Measurements from ENCODE around the gene ZNF396.
A peak's percentile ranks its signal among the peaks of the same experiment; 100 is the strongest.

ZNF396 gene

DNA sequence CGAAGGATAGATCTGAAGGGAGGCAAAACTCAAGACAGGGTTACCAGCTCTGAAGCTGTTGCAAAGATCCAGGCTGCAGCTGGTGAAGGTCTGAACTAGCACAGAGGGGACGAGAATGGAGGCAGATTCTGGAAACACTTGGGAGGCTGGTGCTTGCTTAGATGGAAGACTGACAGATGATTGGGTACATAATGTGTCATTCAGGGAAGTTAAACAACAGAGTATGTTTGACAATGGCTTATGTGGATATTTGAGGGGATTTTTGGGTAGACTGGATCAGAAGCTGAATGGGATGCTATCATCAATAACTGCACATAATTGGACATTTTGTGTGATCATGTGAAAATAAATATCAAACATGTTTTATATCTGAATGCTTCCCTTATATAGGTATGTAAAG lies 2.3 kb upstream of the ZNF396 start:
- DNase-seq: no peak

DNA sequence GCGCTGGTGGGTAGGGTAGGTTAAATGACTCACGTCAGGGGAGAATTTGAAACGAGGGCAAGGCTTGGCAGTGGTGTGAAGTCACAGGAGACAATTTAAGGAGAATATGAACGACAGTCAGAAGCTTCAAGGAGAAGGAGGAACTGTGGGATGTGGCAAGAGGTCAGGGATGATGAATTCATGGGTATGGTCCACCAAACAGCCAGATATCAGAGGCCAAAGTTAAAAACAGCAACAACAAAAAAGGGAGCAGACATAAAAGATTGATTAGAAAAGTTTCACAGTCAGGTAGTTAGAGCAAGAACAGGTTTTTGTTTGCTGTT lies 1.4 kb upstream of the ZNF396 start:
- no peak for DNase-seq

- no peak for DNase-seq
Observed at GRCh38 chr18:35377875-35378573, 887 bp upstream of the ZNF396 start.

GRCh38 chr18:35376393-35376741 lies 770 bp downstream of the ZNF396 start:
- no peak for DNase-seq

DNA sequence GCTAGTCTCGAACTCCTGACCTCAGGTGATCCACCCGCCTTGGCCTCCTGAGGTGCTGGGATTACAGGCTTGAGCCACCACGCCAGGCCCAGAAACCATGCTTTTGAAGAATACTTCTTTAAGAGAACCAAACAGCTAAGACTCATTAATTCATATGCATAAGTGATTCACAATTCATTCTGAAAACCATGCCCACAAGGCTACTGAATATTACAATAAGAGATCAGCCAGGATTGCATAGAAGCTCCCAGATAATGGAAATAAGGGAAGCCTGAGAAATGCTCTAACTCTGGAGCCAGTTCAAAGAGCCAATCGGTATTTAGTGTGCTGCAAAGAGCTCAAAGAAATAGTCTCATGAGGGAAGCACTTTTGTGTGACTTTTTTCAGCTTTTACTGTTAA lies 2.4 kb downstream of the ZNF396 start:
- DNase-seq: no peak

GRCh38 chr18:35371412-35372195 lies 5.5 kb downstream of the ZNF396 start:
- no peak for DNase-seq

DNA sequence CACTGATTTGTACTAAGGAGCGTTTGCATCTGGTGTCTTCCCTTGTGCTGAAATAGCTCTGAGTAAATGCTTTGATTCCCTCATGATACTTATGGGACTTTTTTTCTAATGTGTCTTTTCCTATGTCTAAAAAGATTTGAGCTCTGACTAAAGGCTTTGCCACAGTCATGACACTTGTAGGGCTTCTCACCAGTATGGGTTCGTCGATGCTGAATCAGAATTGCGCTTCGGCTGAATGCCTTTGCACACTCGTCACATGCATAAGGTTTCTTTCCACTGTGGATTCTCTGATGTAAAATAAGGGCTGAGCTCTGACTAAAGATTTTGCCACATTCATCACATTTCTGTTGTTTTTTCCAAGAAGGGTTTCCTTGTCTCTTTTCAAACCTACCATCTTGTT lies 8.0 kb downstream of the ZNF396 start:
- no peak for DNase-seq

DNA sequence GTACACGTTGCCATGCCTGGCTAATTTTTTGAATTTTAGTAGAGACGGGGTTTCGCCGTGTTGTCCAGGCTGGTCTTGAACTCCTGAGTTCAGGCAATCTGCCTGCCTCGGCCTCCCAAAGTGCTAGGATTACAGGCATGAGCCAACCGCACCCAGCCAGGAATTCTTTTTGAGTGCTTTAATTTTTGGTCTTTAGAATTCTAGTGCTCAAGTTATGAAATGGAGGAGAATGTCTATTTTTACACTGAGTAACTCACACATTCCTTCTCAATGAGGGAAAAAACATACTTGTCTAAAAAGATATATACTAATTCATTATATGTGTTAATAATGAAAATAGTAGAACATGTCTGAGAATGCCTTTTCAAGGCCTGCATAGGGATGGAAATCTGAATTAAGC lies 8.5 kb downstream of the ZNF396 start:
- no peak for DNase-seq

GRCh38 chr18:35362531-35362930 lies 14.6 kb downstream of the ZNF396 start:
- no peak for DNase-seq

DNA sequence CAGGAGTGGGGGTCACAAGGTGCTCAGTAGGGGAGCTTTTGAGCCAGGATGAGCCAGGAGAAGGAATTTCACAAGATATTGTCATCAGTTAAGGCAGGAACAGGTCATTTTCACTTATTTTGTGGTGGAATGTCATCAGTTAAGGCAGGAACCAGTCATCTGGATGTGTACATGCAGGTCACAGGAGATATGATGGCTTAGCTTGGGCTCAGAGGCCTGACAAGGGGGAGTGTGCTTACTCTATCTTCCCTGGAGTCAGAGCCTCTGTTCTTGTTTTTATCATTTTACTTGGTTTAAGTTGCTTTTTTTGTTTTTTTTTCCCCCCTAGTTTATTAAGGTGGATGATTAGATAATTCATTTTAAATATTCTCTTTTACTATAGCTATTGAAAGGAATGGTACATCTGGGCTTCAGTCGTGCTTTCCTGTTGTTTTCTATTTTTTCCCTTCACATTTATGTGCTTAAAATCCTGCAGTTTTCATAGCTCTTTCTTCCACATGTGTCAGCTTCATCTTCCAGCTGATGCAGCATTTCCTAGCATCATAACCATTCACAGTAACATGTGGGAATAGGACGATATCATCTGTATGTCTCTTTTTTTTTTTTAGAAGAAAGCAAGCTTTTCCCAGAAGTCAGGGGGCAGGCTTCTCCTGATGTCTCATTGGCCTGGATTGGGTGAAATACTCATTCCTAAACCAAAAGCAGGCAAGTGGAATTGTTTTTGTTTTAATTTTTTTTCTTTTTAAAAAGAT lies 15.4 kb downstream of the ZNF396 start:
- DNase-seq: no peak

GRCh38 chr18:35355140-35355618 lies 22.0 kb downstream of the ZNF396 start:
- no peak for DNase-seq

- DNase-seq: no peak
Observed at GRCh38 chr18:35352778-35353177, 24.4 kb downstream of the ZNF396 start.

GRCh38 chr18:35352283-35352682 lies 24.9 kb downstream of the ZNF396 start:
- DNase-seq: no peak

GRCh38 chr18:35348001-35348400 lies 29.1 kb downstream of the ZNF396 start:
- DNase-seq: peak; percentile 91

DNA sequence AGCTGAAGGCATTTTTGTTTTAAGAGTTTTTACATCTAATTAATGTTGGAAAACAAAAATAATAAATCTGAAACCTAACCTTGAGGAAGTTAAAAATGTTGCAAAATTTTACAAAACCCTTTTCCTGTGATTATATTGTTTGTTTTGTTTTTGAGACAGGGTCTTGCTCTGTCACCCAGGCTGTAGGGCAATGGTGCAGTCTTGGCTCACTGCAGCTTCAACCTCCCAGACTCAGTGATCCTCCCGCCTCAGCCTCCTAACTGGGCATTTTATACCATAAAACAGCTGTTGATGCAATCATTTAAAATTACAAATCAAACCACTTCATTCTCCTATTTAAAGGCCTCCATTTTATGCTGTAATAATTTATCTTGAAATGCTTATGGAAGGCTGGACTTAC lies 31.2 kb downstream of the ZNF396 start:
- no peak for DNase-seq

GRCh38 chr18:35345460-35345921 lies 31.6 kb downstream of the ZNF396 start:
- DNase-seq: peak; percentile 80

GRCh38 chr18:35344736-35345459 lies 32.2 kb downstream of the ZNF396 start:
- DNase-seq: peak; percentile 76

DNA sequence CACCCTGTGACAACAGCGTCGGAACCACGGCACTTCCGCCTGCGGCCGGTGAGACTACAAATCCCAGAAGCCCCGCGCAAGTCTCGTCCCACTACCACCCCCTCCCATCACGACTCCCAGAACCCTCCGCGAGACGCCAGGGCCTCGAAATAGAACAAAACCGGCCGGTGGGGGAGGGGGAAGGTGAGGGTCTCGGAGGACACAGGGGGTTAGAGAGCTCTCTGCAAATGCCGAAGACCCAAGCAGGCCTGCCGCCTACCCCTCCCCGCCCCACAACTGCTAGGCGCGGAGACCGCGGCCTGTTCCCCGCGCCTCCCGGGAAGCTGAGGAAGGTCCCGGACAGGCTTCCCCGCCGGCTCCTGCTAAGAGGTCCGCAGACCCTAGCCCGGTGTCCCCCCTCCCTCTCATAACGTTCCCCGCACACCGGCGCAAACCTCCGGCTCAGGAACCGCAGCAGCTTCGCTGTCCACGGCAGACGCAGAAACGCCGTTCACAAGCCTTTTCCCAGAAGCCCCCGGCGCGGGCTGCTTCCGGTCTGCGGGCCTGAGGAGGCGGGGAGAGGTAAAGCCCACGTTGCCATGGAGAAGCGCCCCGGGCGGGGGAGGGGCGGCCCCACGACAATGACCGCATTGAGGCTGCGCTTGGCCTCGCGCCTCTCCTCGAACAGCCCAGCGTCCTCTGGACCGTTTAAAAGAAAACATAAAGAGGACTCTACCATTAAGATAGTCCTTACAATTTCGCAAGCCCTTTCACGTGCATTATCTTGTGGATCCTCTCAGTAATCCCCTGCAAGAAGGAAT lies 33.0 kb downstream of the ZNF396 start, which contains the start of gene ZNF24:
Gene ZNF24, minus strand, starts transcription at position 485 of the 800 bp plus-strand sequence. CDS start 3,770 bp downstream, outside the sequence.
- peak; percentile 90 for DNase-seq

- no peak for DNase-seq
Observed at GRCh38 chr18:35343488-35343935, 33.6 kb downstream of the ZNF396 start.

DNA sequence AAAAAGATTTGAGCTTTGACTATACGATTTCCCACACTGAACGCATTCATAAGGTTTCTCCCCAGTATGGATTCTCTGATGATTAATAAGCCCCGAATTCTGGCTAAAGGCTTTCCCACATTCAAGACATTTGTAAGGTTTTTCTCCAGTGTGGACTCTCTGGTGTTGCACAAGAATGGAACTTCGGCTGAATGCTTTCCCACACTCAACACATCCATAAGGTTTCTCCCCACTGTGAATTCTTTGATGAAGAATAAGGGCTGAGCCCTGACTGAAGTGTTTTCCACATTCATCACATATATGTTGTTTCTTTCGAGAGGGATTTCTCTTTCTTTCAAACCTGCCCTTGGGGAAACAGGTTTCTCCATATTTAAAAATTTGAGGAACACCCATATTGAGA lies 39.9 kb downstream of the ZNF396 start:
- no peak for DNase-seq

DNA sequence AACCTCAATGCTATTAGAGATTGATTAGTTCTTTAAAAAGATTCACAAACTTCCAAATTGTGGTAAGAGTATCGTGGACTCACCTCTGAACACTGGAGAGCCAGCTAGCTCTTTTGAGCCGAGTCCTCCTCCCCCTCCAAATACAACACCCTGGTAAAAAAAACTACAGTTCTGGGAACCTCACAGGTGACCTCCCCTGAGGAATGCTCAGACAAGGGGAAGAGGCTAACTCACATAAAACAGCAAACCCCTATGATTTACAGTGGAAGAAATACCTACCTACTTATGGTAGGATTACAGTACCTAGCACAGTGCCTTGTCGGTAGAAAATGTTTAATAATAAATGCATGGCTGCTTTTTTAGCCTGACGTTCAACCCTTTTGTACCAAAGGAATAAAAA lies 41.3 kb downstream of the ZNF396 start:
- DNase-seq: no peak

- DNase-seq: no peak
Observed at GRCh38 chr18:35334821-35335220, 42.3 kb downstream of the ZNF396 start.

Data from DMS79 (cell line).